GM21737 (cell line): ENCODE data around the gene HMX3.

Experiments used
- ATAC-seq: cut with Tn5 transposase; IDR thresholded peaks from one replicate; pipeline ENCODE4 v1.9.1; 2021; ENCODE audit warnings: mild to moderate bottlenecking, moderate library complexity; ENCODE audit not compliant: unreplicated experiment

The HMX3 gene

GRCh38 chr10:123135415-123136141, at the start of gene HMX3:
Gene HMX3 (plus strand): TSS chr10:123135970. CDS start chr10:123136051, 81 bp downstream.
- ATAC-seq: no peak

- ATAC-seq: no peak
Observed at GRCh38 chr10:123086281-123086680, 49.5 kb upstream of the HMX3 start.

GRCh38 chr10:123087348-123087747, 48.4 kb upstream of the HMX3 start:
- no peak for ATAC-seq

- no peak for ATAC-seq
Observed at GRCh38 chr10:123087786-123088185, 48.0 kb upstream of the HMX3 start.

GRCh38 chr10:123092635-123093414, 42.9 kb upstream of the HMX3 start:
- ATAC-seq: no peak

GRCh38 chr10:123093489-123093888, 42.3 kb upstream of the HMX3 start:
- no peak for ATAC-seq

- no peak for ATAC-seq
Observed at GRCh38 chr10:123096452-123096851, 39.3 kb upstream of the HMX3 start.

GRCh38 chr10:123097039-123097438, 38.7 kb upstream of the HMX3 start:
- ATAC-seq: no peak

- ATAC-seq: no peak
Observed at GRCh38 chr10:123100030-123100762, 35.6 kb upstream of the HMX3 start.

- ATAC-seq: no peak
Observed at GRCh38 chr10:123101872-123102271, 33.9 kb upstream of the HMX3 start.

- no peak for ATAC-seq
Observed at GRCh38 chr10:123102673-123103072, 33.1 kb upstream of the HMX3 start.

- no peak for ATAC-seq
Observed at GRCh38 chr10:123103944-123104343, 31.8 kb upstream of the HMX3 start.

GRCh38 chr10:123109466-123109865, 26.3 kb upstream of the HMX3 start:
- no peak for ATAC-seq

- ATAC-seq: no peak
Observed at GRCh38 chr10:123117644-123118417, 17.9 kb upstream of the HMX3 start.

GRCh38 chr10:123119081-123119480, 16.7 kb upstream of the HMX3 start:
- no peak for ATAC-seq

- no peak for ATAC-seq
Observed at GRCh38 chr10:123126246-123126645, 9.5 kb upstream of the HMX3 start.

- ATAC-seq: no peak
Observed at GRCh38 chr10:123129618-123130271, 6.0 kb upstream of the HMX3 start.

GRCh38 chr10:123132576-123133477, 2.9 kb upstream of the HMX3 start:
- ATAC-seq: peak; percentile 55
